Mucosa of rectum (tissue), 2 donors: Measurements from ENCODE around the gene ATP11A.
"Not testable (repeated sequence)": the region's sequence is repeated elsewhere in the genome, so short reads cannot be mapped to it uniquely, and the experiment has no call there.

Experiments
- H3K27ac ChIP-seq, 2 donors: one replicate each; pipeline ENCODE4 v1.7.0; 2013; ENCODE audit warnings: inconsistent platforms in 2 of 2, low read depth in 2 of 2, low read length in 2 of 2
- H3K27me3 ChIP-seq, 2 donors: one replicate each; pipeline ENCODE4 v1.7.0; 2013; ENCODE audit warnings: low read length in 2 of 2; ENCODE audit not compliant: control insufficient read depth in 2 of 2, insufficient read depth in 2 of 2
- H3K36me3 ChIP-seq, 2 donors: one replicate each; pipeline ENCODE4 v1.7.0; 2013; ENCODE audit warnings: low read length in 2 of 2; ENCODE audit not compliant: control insufficient read depth in 2 of 2, insufficient read depth in 2 of 2
- H3K4me1 ChIP-seq, 2 donors: one replicate each; pipeline ENCODE4 v1.7.0; 2013; ENCODE audit warnings: low read length in 2 of 2, mild to moderate bottlenecking in 1 of 2; ENCODE audit not compliant: control insufficient read depth in 2 of 2, insufficient read depth in 2 of 2
- H3K4me3 ChIP-seq, 2 donors: one replicate each; pipeline ENCODE4 v1.7.0; 2013; ENCODE audit warnings: low read length in 2 of 2
- H3K9ac ChIP-seq, 2 donors: one replicate each; pipeline ENCODE4 v1.7.0; 2013; ENCODE audit warnings: low read length in 2 of 2, low read depth in 1 of 2, mild to moderate bottlenecking in 1 of 2
- H3K9me3 ChIP-seq, 2 donors: one replicate each; pipeline ENCODE4 v1.7.0; 2013; ENCODE audit warnings: low read length in 2 of 2; ENCODE audit not compliant: control insufficient read depth in 2 of 2
- donor health status: healthy.
- donor health status: Normal muscosa, but diverticular disease.

Gene ATP11A

GRCh38 chr13:112683581-112683980, 6.3 kb upstream of the ATP11A start:
- Histone ChIP-seq H3K4me1 (no peaks in the 10 kb centered on the region), H3K9ac (no peak overlapping the region), H3K27ac (no peak overlapping the region), H3K4me3 (no peak overlapping the region), H3K27me3 (no peaks in the 10 kb centered on the region), H3K36me3 (no peaks in the 10 kb centered on the region), H3K9me3 (no peaks in the 10 kb centered on the region)

DNA sequence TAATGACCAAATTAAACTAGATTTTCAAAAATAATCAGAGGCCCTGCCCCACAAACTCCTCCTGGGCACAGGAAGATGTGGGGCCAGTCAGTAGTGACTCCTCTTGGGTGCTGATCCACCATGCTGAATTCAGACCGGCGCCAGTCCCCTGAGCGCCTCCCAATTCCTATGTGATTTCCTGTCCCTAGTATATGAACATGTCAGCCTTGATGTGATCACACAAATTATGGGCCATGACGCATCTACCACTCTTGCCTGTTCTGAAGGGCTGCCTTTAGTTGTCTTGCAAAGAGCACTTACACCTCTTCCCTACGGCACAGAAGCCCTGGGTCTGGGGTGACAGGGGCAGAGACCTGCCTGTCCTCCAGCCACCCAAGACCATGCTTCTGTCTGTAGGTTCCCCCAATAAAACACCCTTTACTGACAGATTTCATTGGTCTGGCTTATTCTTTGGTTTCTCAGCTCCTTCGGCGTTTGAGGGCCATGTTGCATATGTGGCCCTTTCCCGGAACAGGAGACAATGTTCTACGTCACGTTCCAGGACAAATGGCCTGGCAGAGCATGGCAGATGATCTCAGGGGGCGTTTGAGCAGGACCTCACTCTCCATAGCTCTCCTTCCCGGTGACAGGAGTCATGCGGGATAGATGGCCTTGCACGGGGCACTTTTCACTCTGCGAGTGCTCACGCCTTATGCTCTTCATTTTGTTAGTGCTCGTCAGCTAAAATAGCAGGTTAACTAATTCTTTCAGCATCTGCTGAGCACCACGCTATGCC, 5.6 kb upstream of the ATP11A start:
- Histone ChIP-seq H3K4me1 (no peaks in the 10 kb centered on the region), H3K27me3 (no peaks in the 10 kb centered on the region), H3K27ac (no peak overlapping the region), H3K9me3 (no peaks in the 10 kb centered on the region), H3K9ac (no peak overlapping the region), H3K4me3 (no peak overlapping the region), H3K36me3 (no peaks in the 10 kb centered on the region)

DNA sequence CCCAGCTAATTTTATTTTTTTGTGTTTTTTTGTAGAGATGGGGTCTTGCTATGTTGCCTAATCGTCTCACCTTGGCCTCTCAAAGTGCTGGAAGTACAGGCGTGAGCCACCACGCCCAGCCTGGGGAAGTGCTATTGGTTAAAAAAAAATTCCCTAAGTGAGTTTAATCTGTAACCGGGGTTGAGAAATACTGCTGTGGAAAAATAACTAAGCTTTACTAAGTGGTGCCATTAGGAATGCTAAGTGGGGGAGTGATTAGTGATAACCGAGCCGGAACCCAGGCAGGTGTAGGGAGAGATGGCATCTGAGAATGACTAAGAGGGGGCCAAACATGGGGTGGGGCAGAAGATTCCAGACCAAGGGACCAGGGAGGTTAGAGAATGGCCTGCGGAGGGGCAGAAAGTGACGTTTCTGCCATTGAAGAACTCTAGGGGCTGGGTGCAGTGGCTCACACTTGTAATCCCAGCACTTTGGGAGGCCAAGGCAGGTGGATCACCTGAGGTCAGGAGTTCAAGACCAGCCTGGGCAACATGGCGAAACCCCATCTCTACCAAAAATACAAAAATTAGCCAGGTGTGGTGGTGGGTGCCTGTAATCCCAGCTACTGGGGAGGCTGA, 4.5 kb upstream of the ATP11A start:
- H3K9me3 ChIP-seq, H3K27me3 ChIP-seq, H3K36me3 ChIP-seq, H3K4me3 ChIP-seq, H3K4me1 ChIP-seq, H3K9ac ChIP-seq, H3K27ac ChIP-seq: not testable (repeated sequence)

DNA sequence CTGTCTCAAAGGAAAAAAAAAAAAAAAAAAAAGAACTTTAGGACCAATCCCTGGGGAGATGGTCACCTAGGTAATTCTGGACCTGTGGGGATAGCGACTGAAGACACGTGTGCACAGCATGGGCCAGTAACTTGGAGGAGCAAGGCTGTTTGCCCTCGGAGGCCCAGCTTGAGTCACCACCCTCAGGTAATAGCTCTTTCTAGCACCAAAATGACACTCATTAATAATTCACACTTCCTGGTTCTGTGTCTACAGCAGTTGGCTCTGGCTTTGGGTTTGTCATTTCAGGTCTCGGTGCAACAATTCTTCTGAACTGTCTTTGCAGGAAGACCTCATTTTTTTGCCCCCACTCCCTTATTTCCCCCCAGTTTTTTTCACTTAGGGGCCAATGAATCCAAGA, 3.9 kb upstream of the ATP11A start:
- H3K4me1 ChIP-seq, result no peaks in the 10 kb centered on the region
- H3K27me3 ChIP-seq, result no peaks in the 10 kb centered on the region
- no peaks in the 10 kb centered on the region for H3K36me3 ChIP-seq
- H3K9me3 ChIP-seq, result no peaks in the 10 kb centered on the region
- no peak overlapping the region for H3K4me3 ChIP-seq
- H3K9ac ChIP-seq, result no peak overlapping the region
- no peak overlapping the region for H3K27ac ChIP-seq

DNA sequence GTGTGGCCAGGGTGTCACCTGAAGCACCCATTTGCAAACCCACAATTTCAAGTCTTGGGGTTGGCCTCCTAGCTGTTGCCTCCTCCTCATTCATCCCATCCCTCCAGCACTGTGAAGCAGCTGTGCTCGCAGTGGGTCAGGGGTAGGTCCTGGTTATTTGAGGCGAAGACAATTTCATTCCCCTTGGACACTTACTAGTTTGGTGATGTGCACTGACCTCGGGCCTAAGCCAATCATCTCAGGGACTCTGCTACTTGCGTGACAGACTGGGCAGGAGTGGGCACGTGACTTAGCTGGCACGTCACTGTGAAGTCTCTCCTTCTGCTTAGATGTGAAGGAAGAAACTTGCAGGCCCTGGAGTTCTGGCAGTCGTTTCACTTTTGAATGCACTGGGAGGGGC, 3.5 kb upstream of the ATP11A start:
- peaks cover under 1 to 2% of the 10 kb centered on the region in 2 donors for H3K4me1 ChIP-seq
- no peaks in the 10 kb centered on the region for H3K27me3 ChIP-seq
- H3K36me3 ChIP-seq, result no peaks in the 10 kb centered on the region
- no peak overlapping the region for H3K27ac ChIP-seq
- H3K9me3 ChIP-seq, result no peaks in the 10 kb centered on the region
- H3K4me3 ChIP-seq, result no peak overlapping the region
- no peak overlapping the region for H3K9ac ChIP-seq

- Histone ChIP-seq H3K9me3 (no peaks in the 10 kb centered on the region), H3K27me3 (no peaks in the 10 kb centered on the region), H3K4me3 (no peak overlapping the region), H3K4me1 (peaks cover 7 to 9% of the 10 kb centered on the region in 2 donors), H3K36me3 (no peaks in the 10 kb centered on the region), H3K27ac (no peak overlapping the region), H3K9ac (no peak overlapping the region)
Observed at GRCh38 chr13:112686987-112687386, 2.9 kb upstream of the ATP11A start.

DNA sequence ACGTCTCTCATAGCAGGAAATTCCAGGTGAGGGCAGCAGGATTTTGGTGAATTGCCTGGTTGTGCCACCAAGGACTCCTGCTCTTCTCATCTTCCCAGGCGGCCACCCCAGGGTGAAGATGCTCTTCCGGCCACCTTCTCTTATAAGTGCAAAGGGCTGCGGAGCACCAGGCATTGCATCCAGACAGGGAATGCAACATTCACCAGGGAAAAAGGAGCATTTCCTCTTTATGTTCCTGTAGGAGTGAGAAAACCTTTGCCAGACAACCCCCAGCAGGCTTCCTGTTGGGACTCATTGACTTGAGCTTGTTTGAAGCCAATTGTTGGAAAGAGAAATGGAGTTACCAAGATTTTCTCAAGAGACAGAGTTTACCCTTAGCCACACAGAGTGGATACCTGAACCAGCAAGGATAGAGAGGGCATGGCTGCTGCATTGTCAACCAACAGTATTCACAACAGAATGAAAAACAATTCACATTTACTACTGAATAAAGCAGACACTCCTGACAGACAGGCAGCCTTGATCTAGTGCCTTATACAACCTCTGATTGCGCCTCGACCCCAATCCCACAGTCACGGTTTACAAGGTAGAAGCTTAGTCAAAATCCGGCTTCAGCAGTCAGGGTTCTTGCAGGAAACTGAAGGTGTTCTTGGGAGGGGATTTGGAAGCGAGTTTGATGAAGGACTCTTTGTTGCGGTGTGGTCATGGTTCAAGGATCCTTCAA, 1.8 kb upstream of the ATP11A start:
- Histone ChIP-seq H3K36me3 (no peaks in the 10 kb centered on the region), H3K4me3 (no peak overlapping the region), H3K4me1 (peaks cover 7 to 11% of the 10 kb centered on the region in 2 donors), H3K27ac (no peak overlapping the region), H3K27me3 (no peaks in the 10 kb centered on the region), H3K9ac (no peak overlapping the region), H3K9me3 (no peaks in the 10 kb centered on the region)

DNA sequence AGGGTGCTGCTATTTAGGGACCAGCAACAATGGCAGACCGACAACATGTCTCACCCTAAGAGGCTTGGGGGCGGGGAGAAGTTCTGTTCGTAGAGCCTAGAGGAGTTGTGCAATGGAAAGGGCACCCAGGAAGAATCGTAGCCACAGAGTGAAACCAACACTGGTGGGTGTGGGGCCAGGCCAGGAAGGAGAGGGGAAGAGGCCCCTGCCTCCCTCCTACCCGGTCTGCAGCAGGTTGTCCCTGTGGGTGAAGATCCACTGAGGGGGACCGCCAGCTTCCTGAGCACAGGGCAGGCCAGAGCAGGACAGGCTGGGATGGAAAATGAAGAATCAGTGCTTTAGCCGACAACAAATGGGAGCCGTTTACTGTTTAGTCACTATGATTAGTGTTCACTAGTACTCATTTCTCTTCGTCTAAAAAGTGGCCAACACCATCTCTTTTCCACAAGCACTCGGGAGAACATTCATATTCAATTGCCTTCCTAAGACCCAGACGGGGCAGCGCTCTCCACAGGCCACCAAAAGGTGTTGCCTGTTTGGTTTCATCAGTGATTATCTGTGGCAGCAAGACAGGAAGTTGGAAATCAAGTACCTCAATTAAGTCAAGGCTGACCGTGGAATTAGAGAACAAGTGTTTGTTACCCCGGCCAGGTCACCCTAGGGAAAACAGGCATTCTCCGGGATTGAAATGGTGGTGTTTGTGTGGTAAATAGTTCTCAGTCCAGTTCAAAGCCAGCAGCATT, 1.1 kb upstream of the ATP11A start:
- Histone ChIP-seq H3K4me3 (peak overlapping the region; percentile 67 to 69), H3K9ac (peak overlapping the region in 1 of 2 donors; percentile 70), H3K27ac (peak overlapping the region; percentile 72 to 74), H3K36me3 (no peaks in the 10 kb centered on the region), H3K9me3 (no peaks in the 10 kb centered on the region), H3K27me3 (no peaks in the 10 kb centered on the region), H3K4me1 (peaks cover 7 to 11% of the 10 kb centered on the region in 2 donors)

DNA sequence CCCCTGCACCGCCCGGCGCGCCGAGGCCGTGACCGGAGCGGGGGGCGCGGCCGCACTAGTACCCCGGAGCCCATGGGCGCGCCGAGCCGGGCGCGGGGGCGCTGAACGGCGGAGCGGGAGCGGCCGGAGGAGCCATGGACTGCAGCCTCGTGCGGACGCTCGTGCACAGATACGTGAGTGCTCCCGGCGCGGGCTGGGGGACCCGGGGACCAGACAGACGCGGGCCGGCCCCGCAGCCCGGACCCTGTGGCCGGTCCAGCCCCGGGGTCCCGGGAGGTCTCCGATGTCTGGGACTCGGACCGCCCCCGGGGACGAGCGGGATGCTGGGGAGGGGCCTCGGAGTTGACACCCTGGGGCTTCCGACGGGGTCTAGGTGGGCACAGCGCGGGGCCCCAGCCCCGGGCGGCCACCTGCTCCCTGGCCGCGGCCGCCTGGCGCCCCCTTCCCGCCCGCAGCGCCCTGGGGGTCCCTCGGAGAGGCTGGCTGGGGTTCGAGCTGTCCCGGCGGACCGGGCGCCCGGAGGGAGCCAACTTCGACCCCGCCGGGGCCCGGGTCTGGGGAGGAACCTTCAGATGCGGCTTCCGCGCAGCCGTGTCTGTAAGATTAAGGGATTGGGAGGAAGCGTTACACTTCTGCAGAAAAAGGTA, 568 bp downstream of the ATP11A start:
- Histone ChIP-seq H3K36me3 (no peaks in the 10 kb centered on the region), H3K9me3 (no peaks in the 10 kb centered on the region), H3K4me1 (peaks cover 7 to 11% of the 10 kb centered on the region in 2 donors)

More for the DNA sequence above, 568 bp downstream of the ATP11A start:
- Histone ChIP-seq H3K9ac (peak overlapping the region; percentile 63 to 70), H3K27ac (peak overlapping the region; percentile 65 to 72), H3K27me3 (no peaks in the 10 kb centered on the region), H3K4me3 (peak overlapping the region; percentile 67 to 72)
